AG09319 (cell line): ENCODE data around the gene NAB1.

Experiments
- DNase-seq: peaks from one replicate; pipeline ENCODE4 v3.0.0-alpha.2; 2010; ENCODE audit warnings: low read depth; ENCODE audit errors: extremely low read depth
- TF ChIP-seq, protein P1 (sequence below): IDR thresholded peaks from 2 replicates; pipeline ENCODE4 v1.5.1; 2011; ENCODE audit warnings: low read depth, mild to moderate bottlenecking, inconsistent platforms, low read length, moderate library complexity

Gene NAB1

GRCh38 chr2:190717764-190718651 is 69.1 kb downstream of the NAB1 start:
- TF ChIP-seq, protein P1, sequence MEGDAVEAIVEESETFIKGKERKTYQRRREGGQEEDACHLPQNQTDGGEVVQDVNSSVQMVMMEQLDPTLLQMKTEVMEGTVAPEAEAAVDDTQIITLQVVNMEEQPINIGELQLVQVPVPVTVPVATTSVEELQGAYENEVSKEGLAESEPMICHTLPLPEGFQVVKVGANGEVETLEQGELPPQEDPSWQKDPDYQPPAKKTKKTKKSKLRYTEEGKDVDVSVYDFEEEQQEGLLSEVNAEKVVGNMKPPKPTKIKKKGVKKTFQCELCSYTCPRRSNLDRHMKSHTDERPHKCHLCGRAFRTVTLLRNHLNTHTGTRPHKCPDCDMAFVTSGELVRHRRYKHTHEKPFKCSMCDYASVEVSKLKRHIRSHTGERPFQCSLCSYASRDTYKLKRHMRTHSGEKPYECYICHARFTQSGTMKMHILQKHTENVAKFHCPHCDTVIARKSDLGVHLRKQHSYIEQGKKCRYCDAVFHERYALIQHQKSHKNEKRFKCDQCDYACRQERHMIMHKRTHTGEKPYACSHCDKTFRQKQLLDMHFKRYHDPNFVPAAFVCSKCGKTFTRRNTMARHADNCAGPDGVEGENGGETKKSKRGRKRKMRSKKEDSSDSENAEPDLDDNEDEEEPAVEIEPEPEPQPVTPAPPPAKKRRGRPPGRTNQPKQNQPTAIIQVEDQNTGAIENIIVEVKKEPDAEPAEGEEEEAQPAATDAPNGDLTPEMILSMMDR = no peak
- no peak for DNase-seq

DNA sequence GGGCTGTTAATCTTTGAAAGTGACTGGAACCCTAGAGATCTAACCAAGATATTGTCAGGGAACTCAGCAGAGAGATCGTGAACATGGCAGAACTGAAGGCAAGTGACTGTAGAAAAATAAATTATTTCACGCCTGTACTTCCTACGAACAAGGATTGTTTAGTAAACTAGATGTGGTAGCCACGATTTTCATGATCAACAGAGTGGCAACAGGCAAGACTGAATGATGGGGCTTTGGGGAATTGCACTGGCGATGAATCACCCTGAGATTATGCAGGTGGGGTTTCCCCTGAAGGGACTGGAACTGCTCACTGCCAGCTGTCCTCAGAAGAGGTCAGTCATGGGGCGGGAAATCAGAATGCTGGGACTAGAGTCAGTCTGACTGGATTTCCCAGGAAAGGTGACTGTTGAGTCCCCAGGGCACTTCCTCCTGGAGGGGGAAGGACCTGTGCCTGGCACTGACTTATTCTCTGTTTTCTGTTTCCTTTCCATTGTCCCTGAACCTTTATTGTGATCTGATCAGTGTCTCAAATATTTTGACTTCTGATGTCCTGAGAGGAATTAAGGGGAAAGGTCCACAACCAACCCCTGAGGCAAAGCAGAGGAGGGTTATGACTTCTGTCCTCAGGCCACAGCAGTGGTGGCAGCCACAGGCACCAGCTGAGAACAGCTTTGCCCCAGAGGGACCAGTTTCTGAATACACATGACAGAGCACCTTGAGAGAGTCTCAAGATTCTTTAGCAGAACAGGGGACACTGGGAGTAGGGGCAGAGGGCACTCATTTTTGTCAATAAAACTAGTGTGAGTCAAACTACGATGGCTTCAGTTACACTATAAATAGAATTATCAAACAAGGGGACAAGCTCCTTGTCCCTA is 70.0 kb downstream of the NAB1 start:
- TF ChIP-seq, protein P1 = no peak
- DNase-seq = no peak

DNA sequence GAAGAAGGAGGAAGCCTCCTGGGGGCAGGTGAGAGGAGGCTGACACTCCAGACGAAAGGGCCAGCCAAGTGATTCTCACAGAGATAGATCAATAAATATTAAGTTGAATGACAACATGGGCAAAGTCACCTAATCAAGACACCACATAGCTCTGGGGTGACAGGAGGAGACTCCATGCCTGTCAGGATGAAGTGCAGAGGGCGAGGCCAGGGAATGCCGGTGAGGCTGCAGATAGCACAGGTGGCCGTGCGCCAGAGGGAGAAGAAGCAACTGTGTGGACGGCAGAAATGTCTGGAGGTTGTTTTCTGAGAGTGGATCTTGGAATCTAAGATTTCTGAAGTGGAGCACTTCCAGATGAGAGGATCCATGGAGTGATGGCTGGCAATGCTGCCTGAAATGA is 71.4 kb downstream of the NAB1 start:
- TF ChIP-seq, protein P1 = no peak
- no peak for DNase-seq

- DNase-seq = no peak
- TF ChIP-seq, protein P1 = no peak
These were observed 71.8 kb downstream of the NAB1 start for GRCh38 chr2:190720691-190721090.

GRCh38 chr2:190722061-190722759 is 73.3 kb downstream of the NAB1 start:
- TF ChIP-seq, protein P1 = no peak
- no peak for DNase-seq

- DNase-seq = no peak
These were observed 74.0 kb downstream of the NAB1 start for GRCh38 chr2:190722835-190723234.

More at GRCh38 chr2:190722835-190723234, 74.0 kb downstream of the NAB1 start:
- TF ChIP-seq, protein P1 = no peak
